HepG2 (cell line): ENCODE results near the gene DIAPH1. TPM values are rescaled to one million over a fixed set of nuclear protein-coding genes. Genes with fewer than 3 reads are reported as not detected.

ENCODE experiments used
- HDAC2 ChIP-seq: sonication (generic); formaldehyde crosslinking; IDR thresholded peaks from 2 replicates; pipeline ENCODE4 v1.4.0; 2020; ENCODE audit warnings: missing genetic modification reagents
- HOXA3 ChIP-seq: sonication (generic); formaldehyde crosslinking; IDR thresholded peaks from 2 replicates; pipeline ENCODE4 v1.5.0; 2020; ENCODE audit warnings: missing genetic modification reagents
- KLF13 ChIP-seq: sonication (generic); formaldehyde crosslinking; IDR thresholded peaks from 2 replicates; pipeline ENCODE4 v1.4.0; 2020; ENCODE audit warnings: mild to moderate bottlenecking, missing genetic modification reagents
- LBX2 ChIP-seq: sonication (generic); formaldehyde crosslinking; IDR thresholded peaks from 2 replicates; pipeline ENCODE4 v1.5.0; 2020; ENCODE audit warnings: missing genetic modification reagents, mild to moderate bottlenecking, borderline replicate concordance
- LRRFIP1 ChIP-seq: sonication (generic); formaldehyde crosslinking; conservative IDR thresholded peaks from 2 replicates; pipeline ENCODE4 v1.4.0; 2020; ENCODE audit warnings: missing genetic modification reagents
- MXD3 ChIP-seq: IDR thresholded peaks from 2 replicates; pipeline ENCODE4 v1.6.1; 2016; ENCODE audit warnings: mild to moderate bottlenecking, missing biosample characterization, missing genetic modification reagents
- PHF5A ChIP-seq: IDR thresholded peaks from one replicate; pipeline ENCODE4 v1.6.1; 2018; ENCODE audit warnings: low read depth, missing genetic modification reagents; ENCODE audit not compliant: unreplicated experiment
- RAD21 ChIP-seq: fragments of 450-650 bp; formaldehyde crosslinking; IDR thresholded peaks from 2 replicates; pipeline ENCODE4 v1.5.0; 2020; ENCODE audit warnings: mild to moderate bottlenecking
- RNF2 ChIP-seq: fragments of 450-650 bp; conservative IDR thresholded peaks from 2 replicates; pipeline ENCODE4 v1.6.1; 2016; ENCODE audit warnings: low read depth
- ZFP91 ChIP-seq: sonication (generic); formaldehyde crosslinking; IDR thresholded peaks from 2 replicates; pipeline ENCODE4 v1.9.0; 2022; ENCODE audit warnings: missing genetic modification reagents, mild to moderate bottlenecking, borderline replicate concordance
- ZNF235 ChIP-seq: sonication (generic); formaldehyde crosslinking; IDR thresholded peaks from 2 replicates; pipeline ENCODE4 v1.8.1; 2023; ENCODE audit warnings: mild to moderate bottlenecking, missing genetic modification reagents, borderline replicate concordance
- ZNF414 ChIP-seq: sonication (generic); formaldehyde crosslinking; IDR thresholded peaks from 2 replicates; pipeline ENCODE4 v1.5.0; 2020; ENCODE audit warnings: missing genetic modification reagents
- ZNF761 ChIP-seq: sonication (generic); formaldehyde crosslinking; conservative IDR thresholded peaks from 2 replicates; pipeline ENCODE4 v1.4.0; 2020; ENCODE audit warnings: mild to moderate bottlenecking, missing genetic modification reagents
- ZNF773 ChIP-seq: sonication (generic); formaldehyde crosslinking; IDR thresholded peaks from 2 replicates; pipeline ENCODE4 v1.4.0; 2020; ENCODE audit warnings: missing genetic modification reagents, borderline replicate concordance
- polyA plus RNA-seq, 8 experiments: library from polyadenylated mRNA; depleted of rRNA in 3 of 8; stranded (reverse) in 7 of 8; unstranded in 1 of 8; fragments of >200 nt; fragmentation: Illumina TruSeq in 4 of 8; extraction: Trizol in 4 of 8; gene quantifications; 2 replicates each; pipeline versions ENCODE4 v1.2.1 to v1.2.3, GENCODE V29; 2011 to 2016; ENCODE audit warnings: low read depth in 4 of 8, missing spikeins in 1 of 8, mixed read lengths in 1 of 8; ENCODE audit not compliant: insufficient read depth in 1 of 8
- total RNA-seq, 5 experiments: library from RNA; depleted of rRNA; stranded (reverse); fragments of >200 nt; fragmentation: Illumina TruSeq; extraction: Trizol; gene quantifications; 2 replicates each; pipeline ENCODE4 v1.2.3, GENCODE V29; 2016; ENCODE audit warnings: low read depth in 1 of 5
- TF ChIP-seq, protein P1 (sequence below): sonication (generic); formaldehyde crosslinking; IDR thresholded peaks from 2 replicates; pipeline ENCODE4 v1.4.0; 2020; ENCODE audit warnings: low read depth, missing genetic modification reagents

DIAPH1 gene
- total and polyA plus RNA-seq, 2 of the 13 experiments (the other 11 are each of a cell fraction or from before 2014, with no cell fraction given), result 25.1 to 33.9 TPM

DNA sequence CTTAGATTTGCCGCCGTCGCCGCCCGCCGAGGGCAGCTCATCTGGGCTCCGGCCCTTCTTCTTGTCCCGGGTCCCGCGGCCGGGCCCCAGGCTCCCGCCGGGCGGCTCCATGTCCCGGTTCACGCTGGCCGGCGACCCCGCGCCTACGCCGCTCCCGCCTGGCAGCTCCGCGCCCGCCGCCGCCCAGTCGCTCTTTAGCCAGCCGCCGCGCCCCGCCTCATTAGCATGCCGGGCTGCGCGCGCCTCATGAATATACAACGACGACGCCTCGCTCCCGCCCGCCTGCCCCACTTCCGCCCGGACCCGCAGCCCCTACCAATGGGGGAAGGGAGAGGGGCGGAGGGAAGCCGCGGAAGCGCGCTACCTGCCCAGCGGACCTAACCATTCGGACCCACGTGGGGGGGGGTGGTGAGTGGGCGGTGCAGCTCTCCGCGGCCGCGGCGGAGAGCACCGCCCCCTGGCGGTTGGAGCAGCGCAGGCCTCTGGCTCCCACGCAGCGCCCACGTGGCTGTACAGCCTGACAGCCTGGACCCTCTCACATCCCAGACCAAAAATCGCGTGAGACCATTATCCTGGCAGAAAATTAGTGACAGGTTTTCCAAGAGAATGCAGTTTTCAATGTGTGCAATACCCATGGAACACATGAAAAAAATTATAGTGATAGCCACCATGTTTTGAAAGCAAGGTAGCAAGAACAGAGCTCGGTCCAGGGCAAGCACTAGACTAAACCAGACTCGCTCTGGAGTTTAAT, at the start of gene DIAPH1 (continued):
- TF ChIP-seq RNF2 (0 out of 2 replicates have a peak, but pooled peaks have one; percentile 35), MXD3 (CRISPR knock-in tag) (peak; percentile 76; the same call in 1 of the 2 replicates), LBX2 (CRISPR knock-in tag) (0 out of 2 replicates have a peak, but pooled peaks have one; percentile 40), PHF5A (CRISPR knock-in tag) (peak; percentile 40), KLF13 (CRISPR knock-in tag) (peak; percentile 30; the same call in 1 of the 2 replicates), HDAC2 (CRISPR knock-in tag) (peak; percentile 83), RAD21 (CRISPR knock-in tag) (peak; percentile 99), ZNF773 (CRISPR knock-in tag) (no peak), ZFP91 (CRISPR knock-in tag) (peak; percentile 94; the same call in 1 of the 2 replicates), HOXA3 (CRISPR knock-in tag) (peak; percentile 86), ZNF761 (CRISPR knock-in tag) (peak; percentile 74; the same call in 1 of the 2 replicates), ZNF235 (CRISPR knock-in tag) (peak; percentile 48; the same call in 1 of the 2 replicates), ZNF414 (0 out of 2 replicates have a peak, but pooled peaks have one; percentile 25), LRRFIP1 (0 out of 2 replicates have a peak, but pooled peaks have one; percentile 44)
- TF ChIP-seq, protein P1, sequence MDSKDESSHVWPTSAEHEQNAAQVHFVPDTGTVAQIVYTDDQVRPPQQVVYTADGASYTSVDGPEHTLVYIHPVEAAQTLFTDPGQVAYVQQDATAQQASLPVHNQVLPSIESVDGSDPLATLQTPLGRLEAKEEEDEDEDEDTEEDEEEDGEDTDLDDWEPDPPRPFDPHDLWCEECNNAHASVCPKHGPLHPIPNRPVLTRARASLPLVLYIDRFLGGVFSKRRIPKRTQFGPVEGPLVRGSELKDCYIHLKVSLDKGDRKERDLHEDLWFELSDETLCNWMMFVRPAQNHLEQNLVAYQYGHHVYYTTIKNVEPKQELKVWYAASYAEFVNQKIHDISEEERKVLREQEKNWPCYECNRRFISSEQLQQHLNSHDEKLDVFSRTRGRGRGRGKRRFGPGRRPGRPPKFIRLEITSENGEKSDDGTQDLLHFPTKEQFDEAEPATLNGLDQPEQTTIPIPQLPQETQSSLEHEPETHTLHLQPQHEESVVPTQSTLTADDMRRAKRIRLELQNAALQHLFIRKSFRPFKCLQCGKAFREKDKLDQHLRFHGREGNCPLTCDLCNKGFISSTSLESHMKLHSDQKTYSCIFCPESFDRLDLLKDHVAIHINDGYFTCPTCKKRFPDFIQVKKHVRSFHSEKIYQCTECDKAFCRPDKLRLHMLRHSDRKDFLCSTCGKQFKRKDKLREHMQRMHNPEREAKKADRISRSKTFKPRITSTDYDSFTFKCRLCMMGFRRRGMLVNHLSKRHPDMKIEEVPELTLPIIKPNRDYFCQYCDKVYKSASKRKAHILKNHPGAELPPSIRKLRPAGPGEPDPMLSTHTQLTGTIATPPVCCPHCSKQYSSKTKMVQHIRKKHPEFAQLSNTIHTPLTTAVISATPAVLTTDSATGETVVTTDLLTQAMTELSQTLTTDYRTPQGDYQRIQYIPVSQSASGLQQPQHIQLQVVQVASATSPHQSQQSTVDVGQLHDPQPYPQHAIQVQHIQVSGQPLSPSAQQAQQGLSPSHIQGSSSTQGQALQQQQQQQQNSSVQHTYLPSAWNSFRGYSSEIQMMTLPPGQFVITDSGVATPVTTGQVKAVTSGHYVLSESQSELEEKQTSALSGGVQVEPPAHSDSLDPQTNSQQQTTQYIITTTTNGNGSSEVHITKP (CRISPR knock-in tag), result peak; percentile 100
